HG02623 (cell line): Measurements from ENCODE around the gene APBB1.
"Not testable (repeated sequence)": the region's sequence is repeated elsewhere in the genome, so short reads cannot be mapped to it uniquely, and the experiment has no call there.

Experiments used
- ATAC-seq: cut with Tn5 transposase; IDR thresholded peaks from one replicate; pipeline ENCODE4 v1.9.1; 2021; ENCODE audit warnings: moderate library complexity; ENCODE audit not compliant: unreplicated experiment

Gene APBB1

GRCh38 chr11:6392251-6392650, 26.6 kb downstream of the APBB1 start:
- ATAC-seq = not testable (repeated sequence)

GRCh38 chr11:6391537-6392134, 27.3 kb downstream of the APBB1 start:
- ATAC-seq = no peak

GRCh38 chr11:6390718-6391469, 28.0 kb downstream of the APBB1 start:
- ATAC-seq = no peak

GRCh38 chr11:6389905-6390717, 28.8 kb downstream of the APBB1 start, which contains the start of gene SMPD1:
SMPD1 (plus strand) TSS chr11:6390474; CDS start chr11:6390599, 125 bp downstream.
- ATAC-seq = peak; percentile 95

- no peak for ATAC-seq
These were observed 30.1 kb downstream of the APBB1 start for GRCh38 chr11:6388748-6389147.

GRCh38 chr11:6387811-6388599, 30.9 kb downstream of the APBB1 start:
- no peak for ATAC-seq

GRCh38 chr11:6385046-6385777, 33.7 kb downstream of the APBB1 start:
- ATAC-seq = no peak

GRCh38 chr11:6378640-6378989, 40.3 kb downstream of the APBB1 start:
- ATAC-seq = no peak

- no peak for ATAC-seq
These were observed 40.8 kb downstream of the APBB1 start for GRCh38 chr11:6377902-6378639.

- ATAC-seq = no peak
These were observed 47.1 kb downstream of the APBB1 start for GRCh38 chr11:6371825-6372224.

- ATAC-seq = no peak
These were observed 53.2 kb downstream of the APBB1 start for GRCh38 chr11:6365659-6366058.

- peak; percentile 96 for ATAC-seq
These were observed 55.8 kb downstream of the APBB1 start for GRCh38 chr11:6362873-6363678.

GRCh38 chr11:6362185-6362872, 56.6 kb downstream of the APBB1 start:
- no peak for ATAC-seq

GRCh38 chr11:6360183-6360582, 58.7 kb downstream of the APBB1 start:
- no peak for ATAC-seq

- no peak for ATAC-seq
These were observed 61.7 kb downstream of the APBB1 start for GRCh38 chr11:6357222-6357621.

GRCh38 chr11:6356503-6357055, 62.3 kb downstream of the APBB1 start:
- ATAC-seq = no peak

- no peak for ATAC-seq
These were observed 64.0 kb downstream of the APBB1 start for GRCh38 chr11:6354651-6355485.
